Measurements from ENCODE around the gene RASSF1. TPM values are rescaled to one million over a fixed set of nuclear protein-coding genes. Genes with fewer than 3 reads are reported as not detected.

The RASSF1 gene
- total and polyA plus RNA-seq, 2 of the 13 experiments (the other 11 are each of a cell fraction or from before 2014, with no cell fraction given), result 10.2 to 27.5 TPM

DNA sequence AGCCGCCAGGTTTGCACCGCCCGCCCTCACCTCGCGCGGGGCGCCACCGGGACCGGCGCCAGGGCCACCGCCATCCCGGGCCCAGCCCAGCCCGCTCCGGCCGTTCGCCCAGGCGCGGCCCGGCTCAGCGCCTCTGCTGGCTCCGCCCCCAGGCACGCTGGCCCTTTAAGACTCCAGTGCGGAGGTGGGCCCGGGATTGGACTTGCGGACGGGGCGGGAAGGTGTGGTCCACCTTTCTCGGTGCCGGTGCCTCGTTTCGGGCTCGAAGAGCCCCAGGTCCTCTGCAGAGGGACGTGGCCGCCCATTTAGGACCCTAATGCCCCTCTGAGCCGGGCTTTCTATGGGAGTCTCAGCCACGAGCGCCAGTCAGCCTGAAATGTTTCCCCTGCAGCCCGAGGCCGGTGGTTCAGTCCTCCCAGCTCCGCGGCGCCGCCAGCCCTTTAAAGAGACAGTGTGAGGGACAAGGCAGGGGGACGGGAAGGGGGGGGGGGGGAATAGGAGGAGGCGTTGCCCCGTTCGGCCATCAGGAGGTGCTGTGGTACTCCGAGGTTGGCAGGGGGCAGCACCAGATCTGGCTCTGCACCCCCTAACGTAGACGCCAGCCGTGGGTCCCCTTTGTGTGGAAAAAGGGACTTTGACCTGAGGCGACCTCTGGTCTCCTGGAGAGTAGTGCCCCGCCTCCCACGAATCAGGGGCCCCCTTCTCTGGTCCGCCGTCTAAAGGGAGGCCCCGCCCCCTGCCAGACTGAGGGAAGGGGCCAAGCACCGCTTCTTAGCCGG lies 19.1 kb downstream of the RASSF1 start (continued):
- TF ChIP-seq ARID5B (CRISPR knock-in tag; IDR thresholded peaks at IDR 0.05), result 0 out of 2 replicates have a peak, but pooled peaks have one; percentile 13
- TF ChIP-seq, protein P1, sequence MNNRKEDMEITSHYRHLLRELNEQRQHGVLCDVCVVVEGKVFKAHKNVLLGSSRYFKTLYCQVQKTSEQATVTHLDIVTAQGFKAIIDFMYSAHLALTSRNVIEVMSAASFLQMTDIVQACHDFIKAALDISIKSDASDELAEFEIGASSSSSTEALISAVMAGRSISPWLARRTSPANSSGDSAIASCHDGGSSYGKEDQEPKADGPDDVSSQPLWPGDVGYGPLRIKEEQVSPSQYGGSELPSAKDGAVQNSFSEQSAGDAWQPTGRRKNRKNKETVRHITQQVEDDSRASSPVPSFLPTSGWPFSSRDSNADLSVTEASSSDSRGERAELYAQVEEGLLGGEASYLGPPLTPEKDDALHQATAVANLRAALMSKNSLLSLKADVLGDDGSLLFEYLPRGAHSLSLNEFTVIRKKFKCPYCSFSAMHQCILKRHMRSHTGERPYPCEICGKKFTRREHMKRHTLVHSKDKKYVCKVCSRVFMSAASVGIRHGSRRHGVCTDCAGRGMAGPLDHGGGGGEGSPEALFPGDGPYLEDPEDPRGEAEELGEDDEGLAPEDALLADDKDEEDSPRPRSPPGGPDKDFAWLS (CRISPR knock-in tag; IDR thresholded peaks at IDR 0.05; ENCODE audit: borderline replicate concordance), result no peak
- TF ChIP-seq, protein P2, sequence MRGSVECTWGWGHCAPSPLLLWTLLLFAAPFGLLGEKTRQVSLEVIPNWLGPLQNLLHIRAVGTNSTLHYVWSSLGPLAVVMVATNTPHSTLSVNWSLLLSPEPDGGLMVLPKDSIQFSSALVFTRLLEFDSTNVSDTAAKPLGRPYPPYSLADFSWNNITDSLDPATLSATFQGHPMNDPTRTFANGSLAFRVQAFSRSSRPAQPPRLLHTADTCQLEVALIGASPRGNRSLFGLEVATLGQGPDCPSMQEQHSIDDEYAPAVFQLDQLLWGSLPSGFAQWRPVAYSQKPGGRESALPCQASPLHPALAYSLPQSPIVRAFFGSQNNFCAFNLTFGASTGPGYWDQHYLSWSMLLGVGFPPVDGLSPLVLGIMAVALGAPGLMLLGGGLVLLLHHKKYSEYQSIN (CRISPR knock-in tag; IDR thresholded peaks at IDR 0.05; ENCODE audit: borderline replicate concordance), result no peak
- peak; percentile 24; the same call in 1 of the 2 replicates for TF ChIP-seq TBX2 (CRISPR knock-in tag; IDR thresholded peaks at IDR 0.05; ENCODE audit: borderline replicate concordance)
- TF ChIP-seq FOXC1 (CRISPR knock-in tag; IDR thresholded peaks at IDR 0.05; ENCODE audit: borderline replicate concordance), result no peak
- TF ChIP-seq HNF1A (IDR thresholded peaks at IDR 0.05; ENCODE audit: low read depth), result no peak; the same call in 1 of the 2 replicates
- peak; percentile 42; the same call in 1 of the 2 replicates for TF ChIP-seq HNF1A (CRISPR knock-in tag; IDR thresholded peaks at IDR 0.05; ENCODE audit: borderline replicate concordance)
- peak; percentile 68 for TF ChIP-seq KAT8 (CRISPR knock-in tag; IDR thresholded peaks at IDR 0.05)
- TF ChIP-seq, protein P3, sequence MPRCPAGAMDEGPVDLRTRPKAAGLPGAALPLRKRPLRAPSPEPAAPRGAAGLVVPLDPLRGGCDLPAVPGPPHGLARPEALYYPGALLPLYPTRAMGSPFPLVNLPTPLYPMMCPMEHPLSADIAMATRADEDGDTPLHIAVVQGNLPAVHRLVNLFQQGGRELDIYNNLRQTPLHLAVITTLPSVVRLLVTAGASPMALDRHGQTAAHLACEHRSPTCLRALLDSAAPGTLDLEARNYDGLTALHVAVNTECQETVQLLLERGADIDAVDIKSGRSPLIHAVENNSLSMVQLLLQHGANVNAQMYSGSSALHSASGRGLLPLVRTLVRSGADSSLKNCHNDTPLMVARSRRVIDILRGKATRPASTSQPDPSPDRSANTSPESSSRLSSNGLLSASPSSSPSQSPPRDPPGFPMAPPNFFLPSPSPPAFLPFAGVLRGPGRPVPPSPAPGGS (CRISPR knock-in tag; IDR thresholded peaks at IDR 0.05), result 0 out of 2 replicates have a peak, but pooled peaks have one; percentile 49
- TF ChIP-seq ZSCAN29 (CRISPR knock-in tag; conservative IDR thresholded peaks at IDR 0.05), result peak; percentile 45; the same call in 1 of the 2 replicates
- no peak for TF ChIP-seq SP140L (CRISPR knock-in tag; IDR thresholded peaks at IDR 0.05; ENCODE audit: borderline replicate concordance)
- TF ChIP-seq TBP (CRISPR knock-in tag; IDR thresholded peaks at IDR 0.05), result no peak
- TF ChIP-seq, protein P4, sequence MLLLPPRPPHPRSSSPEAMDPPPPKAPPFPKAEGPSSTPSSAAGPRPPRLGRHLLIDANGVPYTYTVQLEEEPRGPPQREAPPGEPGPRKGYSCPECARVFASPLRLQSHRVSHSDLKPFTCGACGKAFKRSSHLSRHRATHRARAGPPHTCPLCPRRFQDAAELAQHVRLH (CRISPR knock-in tag; IDR thresholded peaks at IDR 0.05; ENCODE audit: borderline replicate concordance, low read depth), result peak; percentile 14; the same call in 1 of the 2 replicates
